K562 (cell line): ENCODE data around the gene TMC2.

Experiments used
- PCBP1 ChIP-seq: fragments of 200-400 bp; formaldehyde crosslinking; IDR thresholded peaks from 2 replicates; pipeline ENCODE4 v1.6.1; 2018; ENCODE audit warnings: mild to moderate bottlenecking, low read depth, low read length; ENCODE audit not compliant: poor library complexity, severe bottlenecking
- PHF20 ChIP-seq: fragments of 450-650 bp; IDR thresholded peaks from 2 replicates; pipeline ENCODE4 v1.6.1; 2018; ENCODE audit not compliant: partially characterized antibody
- TF ChIP-seq, protein P1 (sequence below): fragments of 450-650 bp; IDR thresholded peaks from 2 replicates; pipeline ENCODE4 v1.6.1; 2018; ENCODE audit not compliant: partially characterized antibody
- TF ChIP-seq, protein P2 (sequence below), 3 experiments: IDR thresholded peaks in 2 of 3; conservative IDR thresholded peaks in 1 of 3; 2 replicates each; pipeline ENCODE4 v1.5.1; 2011 to 2012; ENCODE audit warnings: low read length in 3 of 3, mild to moderate bottlenecking in 3 of 3, control low read depth in 2 of 3, improper control_type of control experiment in 1 of 3, inconsistent platforms in 1 of 3, low read depth in 1 of 3, mixed read lengths in 1 of 3, moderate library complexity in 1 of 3; ENCODE audit not compliant: insufficient read depth in 2 of 3

GRCh38 chr20:2663364-2663886 is 127.1 kb downstream of the TMC2 start:
- TF ChIP-seq PCBP1 (no peak), PHF20 (no peak)
- TF ChIP-seq, protein P1, sequence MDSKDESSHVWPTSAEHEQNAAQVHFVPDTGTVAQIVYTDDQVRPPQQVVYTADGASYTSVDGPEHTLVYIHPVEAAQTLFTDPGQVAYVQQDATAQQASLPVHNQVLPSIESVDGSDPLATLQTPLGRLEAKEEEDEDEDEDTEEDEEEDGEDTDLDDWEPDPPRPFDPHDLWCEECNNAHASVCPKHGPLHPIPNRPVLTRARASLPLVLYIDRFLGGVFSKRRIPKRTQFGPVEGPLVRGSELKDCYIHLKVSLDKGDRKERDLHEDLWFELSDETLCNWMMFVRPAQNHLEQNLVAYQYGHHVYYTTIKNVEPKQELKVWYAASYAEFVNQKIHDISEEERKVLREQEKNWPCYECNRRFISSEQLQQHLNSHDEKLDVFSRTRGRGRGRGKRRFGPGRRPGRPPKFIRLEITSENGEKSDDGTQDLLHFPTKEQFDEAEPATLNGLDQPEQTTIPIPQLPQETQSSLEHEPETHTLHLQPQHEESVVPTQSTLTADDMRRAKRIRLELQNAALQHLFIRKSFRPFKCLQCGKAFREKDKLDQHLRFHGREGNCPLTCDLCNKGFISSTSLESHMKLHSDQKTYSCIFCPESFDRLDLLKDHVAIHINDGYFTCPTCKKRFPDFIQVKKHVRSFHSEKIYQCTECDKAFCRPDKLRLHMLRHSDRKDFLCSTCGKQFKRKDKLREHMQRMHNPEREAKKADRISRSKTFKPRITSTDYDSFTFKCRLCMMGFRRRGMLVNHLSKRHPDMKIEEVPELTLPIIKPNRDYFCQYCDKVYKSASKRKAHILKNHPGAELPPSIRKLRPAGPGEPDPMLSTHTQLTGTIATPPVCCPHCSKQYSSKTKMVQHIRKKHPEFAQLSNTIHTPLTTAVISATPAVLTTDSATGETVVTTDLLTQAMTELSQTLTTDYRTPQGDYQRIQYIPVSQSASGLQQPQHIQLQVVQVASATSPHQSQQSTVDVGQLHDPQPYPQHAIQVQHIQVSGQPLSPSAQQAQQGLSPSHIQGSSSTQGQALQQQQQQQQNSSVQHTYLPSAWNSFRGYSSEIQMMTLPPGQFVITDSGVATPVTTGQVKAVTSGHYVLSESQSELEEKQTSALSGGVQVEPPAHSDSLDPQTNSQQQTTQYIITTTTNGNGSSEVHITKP, result no peak
- TF ChIP-seq, protein P2, sequence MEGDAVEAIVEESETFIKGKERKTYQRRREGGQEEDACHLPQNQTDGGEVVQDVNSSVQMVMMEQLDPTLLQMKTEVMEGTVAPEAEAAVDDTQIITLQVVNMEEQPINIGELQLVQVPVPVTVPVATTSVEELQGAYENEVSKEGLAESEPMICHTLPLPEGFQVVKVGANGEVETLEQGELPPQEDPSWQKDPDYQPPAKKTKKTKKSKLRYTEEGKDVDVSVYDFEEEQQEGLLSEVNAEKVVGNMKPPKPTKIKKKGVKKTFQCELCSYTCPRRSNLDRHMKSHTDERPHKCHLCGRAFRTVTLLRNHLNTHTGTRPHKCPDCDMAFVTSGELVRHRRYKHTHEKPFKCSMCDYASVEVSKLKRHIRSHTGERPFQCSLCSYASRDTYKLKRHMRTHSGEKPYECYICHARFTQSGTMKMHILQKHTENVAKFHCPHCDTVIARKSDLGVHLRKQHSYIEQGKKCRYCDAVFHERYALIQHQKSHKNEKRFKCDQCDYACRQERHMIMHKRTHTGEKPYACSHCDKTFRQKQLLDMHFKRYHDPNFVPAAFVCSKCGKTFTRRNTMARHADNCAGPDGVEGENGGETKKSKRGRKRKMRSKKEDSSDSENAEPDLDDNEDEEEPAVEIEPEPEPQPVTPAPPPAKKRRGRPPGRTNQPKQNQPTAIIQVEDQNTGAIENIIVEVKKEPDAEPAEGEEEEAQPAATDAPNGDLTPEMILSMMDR (IDR thresholded peaks at IDR 0.05 in 2 of 3, conservative IDR thresholded peaks at IDR 0.05 in 1 of 3; ENCODE audit: insufficient read depth in 2 of 3, low read depth in 1 of 3, low read length in 3 of 3), result no peak
